Measurements from ENCODE around the gene VPS37C. TPM values are rescaled to one million over a fixed set of nuclear protein-coding genes. Genes with fewer than 3 reads are reported as not detected.
A peak's percentile ranks its signal among the peaks of the same experiment; 100 is the strongest.

Gene VPS37C
- polyA plus RNA-seq, 1 donor from 2014 or later = 2.0 TPM

GRCh38 chr11:61126256-61126655 lies 35.0 kb downstream of the VPS37C start:
- H3K36me3 Mint-ChIP-seq = peaks cover 3% of the 10 kb centered on the region
- H3K27ac Mint-ChIP-seq = no peak overlapping the region
- no peak overlapping the region for H3K4me3 Mint-ChIP-seq
- no peaks in the 10 kb centered on the region for H3K9me3 Mint-ChIP-seq
- H3K4me1 Mint-ChIP-seq = peaks cover 4 to 10% (median 5%) of the 10 kb centered on the region in 3 donors
- no peaks in the 10 kb centered on the region for H3K27me3 Mint-ChIP-seq

DNA sequence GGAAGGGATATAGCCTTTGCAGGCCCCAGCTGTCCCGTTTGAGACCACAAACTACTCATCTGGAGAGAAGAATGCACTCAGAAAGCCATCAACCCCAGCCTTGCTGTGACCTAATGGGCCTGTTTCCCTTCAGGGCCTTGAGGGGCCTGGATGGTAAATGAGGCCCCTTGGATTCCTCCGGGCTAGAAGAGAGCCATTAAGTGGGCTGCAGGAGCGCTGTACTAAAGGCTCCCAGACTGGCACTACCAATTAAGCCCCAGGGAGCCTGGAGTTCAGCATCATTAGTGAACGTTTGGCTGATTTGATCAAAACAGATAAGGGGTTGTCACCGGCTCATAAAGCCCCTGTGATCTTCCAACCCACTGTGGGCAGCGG lies 35.9 kb downstream of the VPS37C start:
- no peak overlapping the region for H3K27ac Mint-ChIP-seq
- no peaks in the 10 kb centered on the region for H3K9me3 Mint-ChIP-seq
- H3K4me3 Mint-ChIP-seq = no peak overlapping the region
- no peaks in the 10 kb centered on the region for H3K27me3 Mint-ChIP-seq
- H3K36me3 Mint-ChIP-seq = peaks cover 3% of the 10 kb centered on the region
- H3K4me1 Mint-ChIP-seq = peaks cover 4 to 10% (median 5%) of the 10 kb centered on the region in 3 donors

GRCh38 chr11:61124574-61125309 lies 36.5 kb downstream of the VPS37C start:
- H3K27ac Mint-ChIP-seq = no peak overlapping the region
- no peaks in the 10 kb centered on the region for H3K27me3 Mint-ChIP-seq
- no peak overlapping the region for H3K4me3 Mint-ChIP-seq
- no peaks in the 10 kb centered on the region for H3K9me3 Mint-ChIP-seq
- peaks cover 3% of the 10 kb centered on the region for H3K36me3 Mint-ChIP-seq
- peaks cover under 1 to 5% (median 2%) of the 10 kb centered on the region in 3 donors for H3K4me1 Mint-ChIP-seq

- no peak overlapping the region for H3K4me3 Mint-ChIP-seq
- no peaks in the 10 kb centered on the region for H3K9me3 Mint-ChIP-seq
- no peaks in the 10 kb centered on the region for H3K27me3 Mint-ChIP-seq
- H3K27ac Mint-ChIP-seq = no peak overlapping the region
- H3K4me1 Mint-ChIP-seq = peaks cover 0 to 3% (median 0%) of the 10 kb centered on the region in 3 donors
- peaks cover 3% of the 10 kb centered on the region for H3K36me3 Mint-ChIP-seq
Measured at GRCh38 chr11:61123775-61124571, 37.3 kb downstream of the VPS37C start.

GRCh38 chr11:61122761-61123160 lies 38.5 kb downstream of the VPS37C start:
- Mint-ChIP-seq H3K4me1 (peaks cover 0 to 4% (median 0%) of the 10 kb centered on the region in 3 donors), H3K27me3 (no peaks in the 10 kb centered on the region), H3K27ac (peak overlapping the region in 1 of 3 donors; percentile 9), H3K4me3 (no peak overlapping the region), H3K36me3 (peaks cover 3% of the 10 kb centered on the region), H3K9me3 (no peaks in the 10 kb centered on the region)

DNA sequence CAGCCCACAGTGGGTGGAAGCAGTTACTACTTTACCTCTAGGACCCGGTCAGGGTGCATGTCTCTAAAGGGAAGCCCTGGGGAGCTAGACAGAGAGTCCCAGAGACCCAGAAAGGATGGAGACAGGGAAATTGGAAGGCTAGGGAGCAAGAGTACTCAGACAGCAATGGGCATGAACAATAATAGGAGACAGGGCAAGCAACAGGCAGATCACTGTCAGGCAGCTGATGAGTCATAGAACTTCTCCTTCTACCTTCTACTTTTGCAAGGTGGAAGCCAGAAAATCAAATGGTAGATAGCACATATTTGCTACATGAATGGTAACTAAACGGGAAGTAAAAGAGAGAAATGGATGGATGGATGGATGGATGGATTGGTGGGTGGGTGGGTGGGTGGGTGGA lies 39.3 kb downstream of the VPS37C start:
- H3K4me1 Mint-ChIP-seq = peaks cover 0 to 6% (median 0%) of the 10 kb centered on the region in 3 donors

DNA sequence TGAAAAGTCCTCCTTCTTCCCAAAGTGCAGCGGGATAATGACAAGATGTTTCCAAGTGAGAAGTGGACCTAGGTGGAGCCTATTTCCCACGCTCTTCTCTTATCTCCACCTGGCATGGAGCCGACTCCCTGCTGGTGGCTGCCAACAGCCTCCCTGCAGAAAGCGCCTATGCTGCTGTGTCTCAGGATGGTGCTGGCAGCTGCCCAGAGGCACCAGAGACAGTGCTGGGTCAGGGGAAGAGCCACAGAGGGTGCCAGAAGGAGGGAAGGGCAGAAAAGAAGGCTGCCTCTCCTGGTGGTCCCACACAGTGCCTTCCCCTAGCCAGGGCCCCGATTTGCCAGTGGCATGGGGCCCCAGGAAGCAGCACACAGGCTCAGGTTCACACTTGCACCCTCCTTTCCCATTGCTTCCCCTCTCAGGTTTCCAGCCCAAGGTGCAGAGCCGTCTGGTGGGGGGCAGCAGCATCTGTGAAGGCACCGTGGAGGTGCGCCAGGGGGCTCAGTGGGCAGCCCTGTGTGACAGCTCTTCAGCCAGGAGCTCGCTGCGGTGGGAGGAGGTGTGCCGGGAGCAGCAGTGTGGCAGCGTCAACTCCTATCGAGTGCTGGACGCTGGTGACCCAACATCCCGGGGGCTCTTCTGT lies 39.9 kb downstream of the VPS37C start:
- Mint-ChIP-seq H3K4me3 (no peak overlapping the region), H3K27ac (peak overlapping the region in 1 of 3 donors; percentile 46), H3K9me3 (no peaks in the 10 kb centered on the region), H3K36me3 (peaks cover 3% of the 10 kb centered on the region), H3K27me3 (no peaks in the 10 kb centered on the region), H3K4me1 (peaks cover 0 to 9% (median 0%) of the 10 kb centered on the region in 3 donors)

More for the DNA sequence above, 39.3 kb downstream of the VPS37C start:
- peaks cover 3% of the 10 kb centered on the region for H3K36me3 Mint-ChIP-seq
- H3K4me3 Mint-ChIP-seq = no peak overlapping the region
- no peaks in the 10 kb centered on the region for H3K27me3 Mint-ChIP-seq
- no peaks in the 10 kb centered on the region for H3K9me3 Mint-ChIP-seq
- H3K27ac Mint-ChIP-seq = no peak overlapping the region

DNA sequence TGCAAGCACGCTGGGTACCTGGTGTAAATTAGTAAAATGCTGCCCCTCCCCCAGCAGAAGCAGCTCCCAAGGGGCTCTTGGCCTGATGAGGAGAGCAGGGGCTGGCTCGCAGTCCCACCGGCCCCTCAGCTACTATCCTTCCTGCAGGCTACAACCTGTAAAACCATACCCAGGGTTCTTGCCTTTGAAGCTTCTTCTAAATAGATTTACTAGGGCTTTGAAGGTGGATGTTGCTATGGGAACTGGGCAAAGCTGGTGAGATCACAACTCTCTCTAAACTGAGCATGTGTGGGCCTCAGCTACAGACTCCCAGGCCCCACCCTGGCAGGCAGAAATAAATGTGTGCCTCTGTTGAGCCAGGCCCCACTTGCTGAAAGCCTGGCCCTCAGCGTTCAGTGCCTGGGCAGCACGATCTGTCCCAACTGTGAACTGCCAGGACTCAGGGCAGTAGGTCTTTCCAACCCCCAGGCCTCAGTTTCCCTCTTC lies 40.5 kb downstream of the VPS37C start:
- Mint-ChIP-seq H3K9me3 (no peaks in the 10 kb centered on the region), H3K36me3 (peaks cover 3% of the 10 kb centered on the region), H3K4me3 (no peak overlapping the region), H3K27me3 (no peaks in the 10 kb centered on the region), H3K4me1 (peaks cover 0 to 9% (median 0%) of the 10 kb centered on the region in 3 donors), H3K27ac (peak overlapping the region in 1 of 3 donors; percentile 46)

GRCh38 chr11:61120099-61120705 lies 41.0 kb downstream of the VPS37C start:
- Mint-ChIP-seq H3K9me3 (no peaks in the 10 kb centered on the region), H3K27ac (no peak overlapping the region), H3K4me1 (peaks cover 0 to 10% (median under 1%) of the 10 kb centered on the region in 3 donors), H3K36me3 (peaks cover 3% of the 10 kb centered on the region), H3K27me3 (no peaks in the 10 kb centered on the region), H3K4me3 (no peak overlapping the region)

DNA sequence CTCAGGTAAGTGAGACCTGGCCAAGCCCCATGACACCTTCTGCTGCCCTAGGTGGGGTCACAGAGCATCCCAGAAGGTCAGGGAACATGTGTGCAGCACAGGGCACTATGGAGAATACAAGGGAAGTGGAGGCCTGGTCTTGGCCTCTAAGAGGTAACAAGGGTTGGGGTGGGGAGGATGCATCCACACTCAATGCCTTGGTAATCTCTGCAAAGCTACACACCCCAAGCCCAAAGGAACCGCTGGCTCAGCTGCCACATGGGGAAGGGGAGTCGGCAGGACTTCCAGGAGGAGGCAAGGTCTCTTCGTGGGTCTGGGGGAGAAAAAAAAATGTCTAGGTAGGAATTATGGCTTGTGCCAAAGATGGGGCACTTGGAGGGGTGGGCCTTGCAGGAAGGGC lies 41.7 kb downstream of the VPS37C start:
- H3K27me3 Mint-ChIP-seq = no peaks in the 10 kb centered on the region
- no peak overlapping the region for H3K4me3 Mint-ChIP-seq
- H3K36me3 Mint-ChIP-seq = peaks cover 3% of the 10 kb centered on the region
- no peaks in the 10 kb centered on the region for H3K9me3 Mint-ChIP-seq
- H3K27ac Mint-ChIP-seq = no peak overlapping the region
- H3K4me1 Mint-ChIP-seq = peaks cover 3 to 12% (median 7%) of the 10 kb centered on the region in 3 donors

GRCh38 chr11:61119055-61119454 lies 42.2 kb downstream of the VPS37C start:
- Mint-ChIP-seq H3K27me3 (no peaks in the 10 kb centered on the region), H3K4me1 (peaks cover 4 to 12% (median 7%) of the 10 kb centered on the region in 3 donors), H3K4me3 (no peak overlapping the region), H3K36me3 (peaks cover 3% of the 10 kb centered on the region), H3K27ac (no peak overlapping the region), H3K9me3 (no peaks in the 10 kb centered on the region)

DNA sequence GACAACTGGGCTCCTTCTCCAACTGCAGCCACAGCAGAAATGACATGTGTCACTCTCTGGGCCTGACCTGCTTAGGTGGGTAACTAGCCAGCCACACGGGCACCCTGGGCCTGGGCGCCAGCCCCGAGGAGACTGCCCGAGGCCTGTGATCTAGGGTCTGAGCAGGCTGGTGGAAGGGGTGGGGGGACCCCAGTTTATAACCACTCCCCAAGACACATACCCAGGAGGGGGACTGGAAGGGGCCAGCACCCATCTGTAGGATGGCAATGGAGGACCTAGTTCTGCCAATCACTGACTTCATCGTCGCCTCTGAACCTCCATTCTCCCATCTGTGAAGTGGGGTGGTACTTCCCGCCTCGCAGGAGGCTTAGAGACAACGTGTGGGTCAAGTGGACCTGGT lies 42.8 kb downstream of the VPS37C start:
- H3K36me3 Mint-ChIP-seq = peaks cover 3% of the 10 kb centered on the region
- no peak overlapping the region for H3K4me3 Mint-ChIP-seq
- H3K27me3 Mint-ChIP-seq = no peaks in the 10 kb centered on the region
- H3K4me1 Mint-ChIP-seq = peaks cover 4 to 12% (median 7%) of the 10 kb centered on the region in 3 donors
- no peaks in the 10 kb centered on the region for H3K9me3 Mint-ChIP-seq
- H3K27ac Mint-ChIP-seq = no peak overlapping the region

- peaks cover 3% of the 10 kb centered on the region for H3K36me3 Mint-ChIP-seq
- H3K4me3 Mint-ChIP-seq = no peak overlapping the region
- peaks cover 4 to 12% (median 7%) of the 10 kb centered on the region in 3 donors for H3K4me1 Mint-ChIP-seq
- no peaks in the 10 kb centered on the region for H3K27me3 Mint-ChIP-seq
- H3K9me3 Mint-ChIP-seq = no peaks in the 10 kb centered on the region
- no peak overlapping the region for H3K27ac Mint-ChIP-seq
Measured at GRCh38 chr11:61118004-61118403, 43.2 kb downstream of the VPS37C start.

- peaks cover 3% of the 10 kb centered on the region for H3K36me3 Mint-ChIP-seq
- H3K4me3 Mint-ChIP-seq = no peak overlapping the region
- peaks cover 7 to 12% (median 7%) of the 10 kb centered on the region in 3 donors for H3K4me1 Mint-ChIP-seq
- H3K27ac Mint-ChIP-seq = no peak overlapping the region
- no peaks in the 10 kb centered on the region for H3K27me3 Mint-ChIP-seq
- H3K9me3 Mint-ChIP-seq = no peaks in the 10 kb centered on the region
Measured at GRCh38 chr11:61117168-61117520, 44.1 kb downstream of the VPS37C start.
